HEK293T (cell line): ENCODE results near the gene ITPKB.

ENCODE experiments used
- CTCF ChIA-PET: fragments of 350-600 bp; formaldehyde crosslinking; extraction: SDS; loops from one replicate; lab custom pipeline; 2021; ENCODE audit warnings: antibody characterized with exemption, inconsistent platforms; lab: Yijun Ruan, JAX
- POLR2A ChIA-PET: fragments of 350-600 bp; formaldehyde crosslinking; extraction: SDS; loops from one replicate; lab custom pipeline; 2020; ENCODE audit warnings: antibody characterized with exemption, inconsistent platforms; lab: Yijun Ruan, JAX
- DNase-seq: peaks from one replicate; pipeline ENCODE4 v3.0.0; 2012; ENCODE audit warnings: mixed read lengths; ENCODE audit errors: extremely low spot score
- ARNT ChIP-seq: fragments of 450-650 bp; IDR thresholded peaks from 2 replicates; pipeline ENCODE4 v1.6.1; 2017; ENCODE audit warnings: mild to moderate bottlenecking
- BHLHE40 ChIP-seq: fragments of 450-650 bp; IDR thresholded peaks from 2 replicates; pipeline ENCODE4 v1.6.1; 2016; ENCODE audit warnings: mild to moderate bottlenecking, moderate library complexity, borderline replicate concordance
- CTBP1 ChIP-seq: fragments of 450-650 bp; IDR thresholded peaks from 2 replicates; pipeline ENCODE4 v1.6.1; 2016; ENCODE audit warnings: borderline replicate concordance
- ELF4 ChIP-seq: fragments of 450-650 bp; IDR thresholded peaks from 2 replicates; pipeline ENCODE4 v1.6.1; 2017; ENCODE audit warnings: antibody characterized with exemption
- FOXA1 ChIP-seq: fragments of 450-650 bp; IDR thresholded peaks from 2 replicates; pipeline ENCODE4 v1.6.1; 2016; ENCODE audit warnings: mild to moderate bottlenecking
- FOXK2 ChIP-seq: fragments of 450-650 bp; IDR thresholded peaks from 2 replicates; pipeline ENCODE4 v1.6.1; 2016; ENCODE audit warnings: mild to moderate bottlenecking
- FOXM1 ChIP-seq: fragments of 450-650 bp; IDR thresholded peaks from 2 replicates; pipeline ENCODE4 v1.6.1; 2017; ENCODE audit warnings: mild to moderate bottlenecking, borderline replicate concordance
- HDGF ChIP-seq: fragments of 450-650 bp; IDR thresholded peaks from 2 replicates; pipeline ENCODE4 v1.6.1; 2017; ENCODE audit warnings: antibody characterized with exemption, borderline replicate concordance
- L3MBTL2 ChIP-seq: fragments of 450-650 bp; conservative IDR thresholded peaks from 2 replicates; pipeline ENCODE4 v1.6.1; 2016; ENCODE audit warnings: mild to moderate bottlenecking
- LEF1 ChIP-seq: fragments of 450-650 bp; IDR thresholded peaks from 2 replicates; pipeline ENCODE4 v1.6.1; 2017; ENCODE audit warnings: mild to moderate bottlenecking, borderline replicate concordance
- NFRKB ChIP-seq: fragments of 450-650 bp; IDR thresholded peaks from 2 replicates; pipeline ENCODE4 v1.6.1; 2016; ENCODE audit warnings: mild to moderate bottlenecking, moderate library complexity
- PKNOX1 ChIP-seq: fragments of 450-650 bp; IDR thresholded peaks from 2 replicates; pipeline ENCODE4 v1.6.1; 2016
- SP1 ChIP-seq: fragments of 450-650 bp; IDR thresholded peaks from 2 replicates; pipeline ENCODE4 v1.6.1; 2017
- SUZ12 ChIP-seq: fragments of 450-650 bp; IDR thresholded peaks from 2 replicates; pipeline ENCODE4 v1.6.1; 2016; ENCODE audit warnings: mild to moderate bottlenecking
- TARDBP ChIP-seq: fragments of 450-650 bp; IDR thresholded peaks from 2 replicates; pipeline ENCODE4 v1.6.1; 2016
- ZNF384 ChIP-seq: fragments of 450-650 bp; IDR thresholded peaks from 2 replicates; pipeline ENCODE4 v1.6.1; 2016

Gene ITPKB

GRCh38 chr1:226651041-226651731 lies 87.9 kb downstream of the ITPKB start:
- POLR2A ChIA-PET: interaction anchor here (1.7 kb wide), 1 partner anchor 17 kb away, joined by 3 read pairs; no protein-coding TSS in a partner anchor
- CTCF ChIA-PET: interaction anchor here (1.0 kb wide), 1 partner anchor 323 kb away, joined by 3 read pairs; no protein-coding TSS in a partner anchor
- TF ChIP-seq ARNT (no peak), HDGF (no peak), LEF1 (no peak), TARDBP (no peak), BHLHE40 (no peak), L3MBTL2 (no peak), ELF4 (no peak), SUZ12 (no peak)
- no peak for DNase-seq

GRCh38 chr1:226650236-226650841 lies 88.7 kb downstream of the ITPKB start:
- DNase-seq: no peak
- ChIA-PET POLR2A (interaction anchor here (1.7 kb wide), 1 partner anchor 18 kb away, joined by 3 read pairs; no protein-coding TSS in a partner anchor), CTCF (interaction anchor here (0.6 to 1.0 kb wide), 2 partner anchors 23 to 324 kb away, joined by 3 read pairs; no protein-coding TSS in a partner anchor)
- TF ChIP-seq LEF1: no peak
- TF ChIP-seq FOXA1: no peak
- TF ChIP-seq HDGF: no peak
- TF ChIP-seq CTBP1: no peak
- no peak for TF ChIP-seq SP1
- no peak for TF ChIP-seq BHLHE40
- TF ChIP-seq SUZ12: no peak
- TF ChIP-seq L3MBTL2: no peak
- no peak for TF ChIP-seq ELF4
- no peak for TF ChIP-seq FOXM1
- no peak for TF ChIP-seq PKNOX1
- TF ChIP-seq ZNF384: no peak
- no peak for TF ChIP-seq TARDBP

- CTCF ChIA-PET: no interaction called here
- POLR2A ChIA-PET: no interaction called here
- TF ChIP-seq SP1 (no peak), TARDBP (no peak), ELF4 (no peak), FOXA1 (no peak), ARNT (no peak), NFRKB (no peak), HDGF (no peak), FOXM1 (no peak), PKNOX1 (no peak), ZNF384 (no peak), LEF1 (no peak)
- no peak for DNase-seq
Observed at GRCh38 chr1:226649780-226650179, 89.3 kb downstream of the ITPKB start.

- CTCF ChIA-PET: no interaction called here
- no peak for DNase-seq
- no peak for TF ChIP-seq L3MBTL2
- TF ChIP-seq FOXM1: no peak
- TF ChIP-seq ELF4: no peak
- TF ChIP-seq LEF1: no peak
- no peak for TF ChIP-seq ZNF384
- no peak for TF ChIP-seq BHLHE40
- TF ChIP-seq ARNT: no peak
- POLR2A ChIA-PET: no interaction called here
Observed at GRCh38 chr1:226649244-226649643, 89.8 kb downstream of the ITPKB start.

- ChIA-PET POLR2A (interaction anchor here (0.9 to 1.2 kb wide), 2 partner anchors 20 to 60 kb away, joined by 3 to 4 read pairs; no protein-coding TSS in a partner anchor), CTCF (interaction anchor here (1.1 kb wide), 1 partner anchor 22 kb away, joined by 6 read pairs; no protein-coding TSS in a partner anchor)
- no peak for TF ChIP-seq ELF4
- TF ChIP-seq CTBP1: no peak
- TF ChIP-seq SP1: no peak
- no peak for TF ChIP-seq PKNOX1
- TF ChIP-seq TARDBP: no peak
- no peak for TF ChIP-seq LEF1
- TF ChIP-seq FOXM1: no peak
- TF ChIP-seq BHLHE40: no peak
- TF ChIP-seq NFRKB: no peak
- TF ChIP-seq L3MBTL2: no peak
- DNase-seq: no peak
Observed at GRCh38 chr1:226648421-226648820, 90.7 kb downstream of the ITPKB start.

GRCh38 chr1:226647719-226648118 lies 91.4 kb downstream of the ITPKB start:
- ChIA-PET POLR2A (interaction anchor here (0.9 to 1.2 kb wide), 2 partner anchors 19 to 60 kb away, joined by 3 to 4 read pairs; no protein-coding TSS in a partner anchor), CTCF (interaction anchor here (1.1 kb wide), 1 partner anchor 21 kb away, joined by 6 read pairs; no protein-coding TSS in a partner anchor)

More at GRCh38 chr1:226647719-226648118, 91.4 kb downstream of the ITPKB start:
- TF ChIP-seq SUZ12 (no peak), FOXK2 (no peak), NFRKB (no peak), ZNF384 (no peak), FOXA1 (no peak), TARDBP (no peak), ARNT (no peak), L3MBTL2 (no peak), LEF1 (no peak), ELF4 (no peak)
- no peak for DNase-seq
